HG03571 (cell line): ENCODE measurements around the gene MN1.

Experiments
- ATAC-seq: cut with Tn5 transposase; IDR thresholded peaks from one replicate; pipeline ENCODE4 v1.9.1; 2021; ENCODE audit not compliant: unreplicated experiment

MN1 gene

DNA sequence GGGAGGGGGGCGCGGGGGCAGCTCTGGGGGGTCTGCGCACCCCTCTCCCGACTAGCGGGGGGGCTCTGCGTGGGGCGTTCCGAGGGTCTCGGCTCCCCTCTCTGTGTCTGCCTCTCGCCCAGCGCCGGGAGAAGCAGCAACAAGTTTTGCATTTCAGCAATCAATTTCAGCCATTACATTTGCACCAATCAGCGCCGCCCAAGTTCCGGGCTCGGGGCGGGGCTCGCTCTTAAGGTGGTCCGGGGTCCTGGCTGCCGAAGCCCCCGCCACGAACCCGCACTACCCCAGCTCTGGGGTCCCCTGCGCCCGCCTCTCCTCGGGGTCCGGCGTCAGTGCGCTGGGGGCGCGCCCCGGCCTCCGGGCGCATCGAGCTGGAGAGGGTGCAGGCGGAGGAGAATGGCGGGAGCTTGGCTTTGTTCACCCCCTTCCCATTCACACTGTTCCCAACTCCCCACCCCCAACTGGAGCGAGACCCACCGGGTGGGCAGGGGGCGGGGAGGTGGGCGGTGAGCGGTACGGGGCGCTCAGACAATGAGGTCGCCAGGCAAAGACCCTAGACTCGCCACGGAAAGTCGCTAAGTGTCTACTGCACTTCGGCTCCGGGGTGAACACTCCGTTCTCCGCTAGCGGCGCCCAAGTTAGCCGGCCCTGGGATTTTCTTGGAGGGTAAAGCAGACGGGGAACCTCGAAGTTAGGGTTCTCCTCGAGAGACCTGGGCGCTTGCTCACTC, at the start of gene MN1:
Gene MN1, minus strand, starts transcription at position 141 of the 730 bp plus-strand sequence. CDS start 1,213 bp downstream, outside the sequence.
- ATAC-seq, result no peak

DNA sequence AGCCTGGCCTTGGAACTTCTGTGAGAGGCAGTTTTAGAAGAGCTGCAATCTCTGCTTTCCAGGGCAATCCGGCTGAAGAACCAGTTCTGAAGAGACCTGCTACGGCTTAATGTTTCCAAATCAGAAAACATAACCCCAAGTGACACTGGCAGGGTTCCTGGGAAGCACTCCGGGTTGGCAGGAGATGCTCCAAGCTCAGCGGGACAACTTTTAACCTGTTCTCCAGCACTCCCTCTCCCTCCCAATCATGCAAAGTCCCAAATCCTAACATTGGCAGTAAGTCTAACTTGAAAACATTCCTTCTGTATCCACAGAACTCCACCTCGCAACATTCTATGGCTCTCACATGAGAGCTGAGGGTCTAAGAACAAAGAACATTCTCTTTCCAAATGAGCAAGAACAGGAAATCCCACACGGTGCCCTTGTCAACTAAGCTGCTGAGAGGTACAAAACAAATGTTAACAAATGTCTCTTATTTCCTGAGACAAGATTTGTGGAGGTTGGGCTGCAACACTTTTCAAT, 48.5 kb upstream of the MN1 start:
- ATAC-seq, result no peak

DNA sequence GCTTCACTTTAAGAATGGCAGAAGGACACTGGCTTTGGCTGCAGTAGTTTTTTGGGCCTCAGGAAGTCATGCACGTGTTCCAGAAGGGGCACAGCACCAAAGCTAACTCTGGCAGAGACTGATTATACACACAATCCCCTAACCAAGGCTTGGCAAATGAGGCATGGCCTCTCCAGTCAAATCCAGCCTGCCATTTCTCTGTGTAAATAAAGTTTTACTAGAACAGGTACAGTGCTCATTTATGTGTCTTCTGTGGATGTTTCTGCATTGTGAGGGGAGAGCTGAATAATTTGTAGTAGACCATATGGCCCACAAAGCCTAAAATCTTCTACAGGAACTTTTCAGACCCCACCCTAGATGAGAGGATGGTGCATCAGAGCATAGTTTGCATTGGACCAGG, 46.4 kb upstream of the MN1 start:
- ATAC-seq, result no peak

DNA sequence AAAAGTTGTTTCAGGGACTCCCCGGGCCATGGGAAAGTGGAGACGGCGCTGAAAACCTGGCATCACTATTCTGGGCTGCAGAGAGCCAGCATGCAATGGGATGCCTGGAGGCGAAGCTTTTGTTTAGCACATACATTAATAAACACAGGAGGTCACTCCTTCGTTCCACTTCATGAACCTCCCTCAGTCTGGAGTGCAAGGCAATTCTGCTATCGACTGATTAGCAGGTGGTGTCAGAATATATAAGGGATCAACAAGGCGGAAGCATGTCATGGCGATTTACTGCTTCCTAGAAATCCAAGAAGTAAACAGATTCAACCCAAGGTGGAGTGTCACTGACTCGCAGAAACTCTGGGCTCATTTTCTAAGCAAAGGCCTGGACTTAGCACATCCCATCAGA, 45.4 kb upstream of the MN1 start:
- ATAC-seq, result no peak

DNA sequence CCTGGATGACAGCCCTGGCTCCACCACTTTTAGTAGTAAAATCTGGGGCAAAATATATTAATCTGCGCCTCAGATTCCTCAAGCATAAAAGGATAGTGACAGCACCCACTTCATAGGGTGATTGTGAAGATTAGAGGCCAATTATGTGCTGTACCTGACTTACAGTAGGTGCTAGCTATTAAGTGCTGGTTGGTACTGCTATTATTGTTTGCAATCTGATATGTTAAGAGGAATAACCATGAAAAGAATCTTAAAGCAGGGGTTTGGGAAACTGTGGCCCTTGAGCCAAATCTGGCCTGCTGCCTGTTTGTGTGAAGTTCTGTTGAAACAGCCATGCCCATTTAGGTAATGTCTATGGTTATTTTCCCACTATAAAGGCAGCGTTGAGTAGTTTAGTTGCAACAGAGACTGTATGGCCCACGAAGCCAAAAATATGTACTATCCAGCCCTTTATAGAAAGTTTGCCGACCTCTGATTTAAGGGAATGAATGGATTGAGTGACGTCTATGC, 44.7 kb upstream of the MN1 start:
- no peak for ATAC-seq

DNA sequence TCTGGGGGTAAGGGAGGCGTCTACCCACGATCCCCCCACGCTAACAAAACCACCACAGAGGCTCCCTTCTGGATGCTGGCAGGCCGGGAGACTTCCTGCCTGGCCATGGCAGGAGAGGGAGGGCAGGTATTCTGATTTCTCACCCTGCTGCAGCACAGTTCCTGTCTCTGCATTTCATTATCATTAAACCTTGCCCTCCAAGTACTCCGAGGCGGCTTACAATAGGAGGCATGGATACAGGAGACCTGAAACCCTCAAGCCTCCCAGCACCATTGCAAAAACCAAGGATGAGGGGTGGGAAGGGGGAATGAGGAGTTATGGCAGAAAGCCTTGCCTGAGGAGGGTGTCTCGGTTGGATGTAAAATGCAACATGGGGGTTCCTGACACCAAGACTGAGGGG, 44.1 kb upstream of the MN1 start:
- ATAC-seq, result no peak

DNA sequence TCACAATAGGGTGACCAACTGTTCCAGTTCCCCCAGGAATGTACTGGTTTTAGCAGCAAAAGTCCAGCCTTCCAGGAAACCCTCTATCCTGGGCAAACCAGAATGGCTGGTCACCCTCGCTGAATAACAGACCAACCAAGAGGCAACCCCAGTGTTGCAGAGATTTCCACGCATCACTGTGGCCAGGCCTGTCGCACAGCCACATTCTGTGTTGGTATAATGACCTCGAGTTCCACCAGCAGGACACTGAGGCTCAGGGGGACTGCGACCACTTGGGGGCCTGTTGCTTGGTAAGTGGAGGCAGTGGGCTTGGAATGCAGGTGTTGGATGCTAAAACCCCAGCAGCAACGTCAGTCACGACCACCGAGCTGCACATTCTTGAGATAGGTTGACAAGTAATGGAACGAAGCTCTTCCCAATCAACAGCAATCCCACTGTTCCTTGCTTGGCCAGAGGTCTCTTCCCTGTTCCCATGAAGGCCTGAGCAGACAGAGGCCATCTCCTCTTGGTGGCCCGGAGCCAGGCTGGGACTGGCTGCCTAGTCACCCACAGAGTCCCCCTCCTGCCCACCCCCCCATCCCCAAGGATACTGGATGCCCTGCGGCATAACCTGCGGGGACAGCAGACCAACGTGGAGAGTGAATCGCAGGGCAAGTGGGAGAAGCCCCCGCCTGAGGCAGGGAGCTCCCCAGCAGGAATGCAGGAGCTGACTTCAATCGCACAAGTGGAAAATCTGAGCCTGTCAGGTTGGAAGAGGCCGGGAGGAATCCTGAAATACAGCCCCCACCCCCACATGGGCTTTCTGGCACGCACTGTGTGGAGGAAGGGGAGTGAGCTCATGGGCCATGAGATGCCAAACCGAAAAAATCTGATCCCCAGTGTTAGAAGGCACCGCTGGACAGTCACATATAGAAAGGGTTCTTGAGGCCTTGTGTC, 43.4 kb upstream of the MN1 start:
- no peak for ATAC-seq

DNA sequence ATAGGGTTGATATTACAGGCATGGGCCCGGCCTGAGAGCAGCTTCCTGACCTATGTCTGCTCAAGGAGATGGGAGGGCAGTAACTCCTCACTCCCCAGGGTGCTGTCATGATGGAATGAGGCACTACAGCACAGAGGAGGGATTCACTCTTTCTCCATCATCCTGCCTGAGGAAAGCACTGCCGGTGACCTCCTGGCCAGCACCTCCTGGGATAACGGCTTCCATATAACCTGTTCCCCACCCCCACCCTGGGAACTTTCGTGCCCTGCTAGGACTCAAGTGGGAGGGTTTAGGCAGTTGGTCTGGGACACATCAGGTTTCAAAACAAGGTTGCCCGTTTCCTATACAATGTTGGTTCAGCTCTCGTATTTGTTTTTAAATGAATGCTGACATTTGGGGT, 42.7 kb upstream of the MN1 start:
- ATAC-seq, result no peak

DNA sequence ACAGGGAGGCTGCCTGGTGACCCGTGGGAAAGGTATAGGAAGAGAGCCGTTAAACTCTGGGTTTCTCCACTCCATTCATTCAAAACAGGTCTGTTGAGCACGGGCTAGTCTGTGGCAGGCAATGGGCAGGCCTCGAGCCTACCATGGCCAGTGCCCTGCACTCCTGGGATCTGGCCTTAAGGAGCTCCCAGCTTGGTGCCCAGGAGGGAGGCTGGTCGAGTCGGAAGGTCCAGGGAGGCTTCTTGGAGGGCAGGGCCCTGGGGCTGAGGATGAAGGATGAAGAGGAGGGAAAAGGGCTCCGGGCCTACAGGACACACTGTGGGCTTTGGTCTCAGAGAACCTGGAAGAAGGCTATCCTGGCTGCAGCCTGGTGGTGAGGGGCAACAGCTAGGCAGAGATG, 41.9 kb upstream of the MN1 start:
- no peak for ATAC-seq

DNA sequence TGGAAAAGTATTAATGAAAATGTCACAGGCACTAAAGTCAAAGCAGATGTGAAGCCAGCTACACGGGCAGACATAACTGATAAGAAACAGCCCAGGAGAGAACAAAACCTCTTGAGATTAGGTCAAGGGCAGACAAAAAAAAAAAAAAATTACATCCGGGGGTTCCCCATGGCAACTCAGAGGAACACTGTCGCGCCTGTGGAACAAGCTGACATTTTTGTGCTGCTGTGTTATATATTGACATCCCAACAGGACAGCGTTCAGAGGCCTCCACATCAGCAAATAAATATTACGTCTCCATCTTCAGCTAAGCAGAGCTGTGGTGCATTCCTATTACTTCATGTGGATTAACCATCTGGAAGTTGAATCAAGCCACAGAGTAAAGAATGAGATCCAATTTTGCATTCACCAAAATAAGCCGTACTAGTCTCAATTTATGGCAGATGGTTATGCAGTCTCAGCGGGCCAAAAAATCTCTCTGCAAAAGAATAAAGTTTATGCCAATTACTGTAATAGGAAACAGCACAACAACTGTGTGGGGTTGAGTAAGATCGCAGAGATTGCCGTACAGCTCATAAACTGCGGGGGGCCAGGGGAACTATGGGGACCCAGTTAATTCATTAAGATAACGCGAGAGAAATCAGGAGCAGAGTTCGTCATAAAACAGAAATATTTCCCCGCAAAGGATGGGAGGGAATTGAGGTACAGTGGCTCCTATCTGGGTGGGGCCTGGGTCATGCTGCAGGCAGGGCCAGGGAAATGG, 41.3 kb upstream of the MN1 start:
- no peak for ATAC-seq

DNA sequence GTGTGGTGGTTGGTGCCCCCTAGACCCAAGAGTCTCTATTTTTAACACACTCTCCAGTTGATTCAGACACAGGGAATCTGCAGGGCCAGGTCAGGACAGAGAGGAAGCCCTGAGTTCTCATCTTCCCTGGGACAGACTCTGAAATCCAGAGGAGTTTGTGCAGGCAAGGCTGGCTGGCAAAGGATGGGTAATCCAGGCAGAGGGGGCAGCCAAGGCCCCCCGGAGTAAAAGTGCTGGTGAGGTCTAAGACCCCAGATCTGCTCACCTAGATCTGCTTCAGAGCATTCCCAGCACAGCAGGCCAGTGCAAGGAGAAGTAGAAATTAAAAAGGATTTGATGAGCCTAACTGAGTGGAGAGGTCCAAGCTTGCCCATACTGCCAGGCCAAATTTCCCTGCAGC, 40.6 kb upstream of the MN1 start:
- ATAC-seq, result no peak

DNA sequence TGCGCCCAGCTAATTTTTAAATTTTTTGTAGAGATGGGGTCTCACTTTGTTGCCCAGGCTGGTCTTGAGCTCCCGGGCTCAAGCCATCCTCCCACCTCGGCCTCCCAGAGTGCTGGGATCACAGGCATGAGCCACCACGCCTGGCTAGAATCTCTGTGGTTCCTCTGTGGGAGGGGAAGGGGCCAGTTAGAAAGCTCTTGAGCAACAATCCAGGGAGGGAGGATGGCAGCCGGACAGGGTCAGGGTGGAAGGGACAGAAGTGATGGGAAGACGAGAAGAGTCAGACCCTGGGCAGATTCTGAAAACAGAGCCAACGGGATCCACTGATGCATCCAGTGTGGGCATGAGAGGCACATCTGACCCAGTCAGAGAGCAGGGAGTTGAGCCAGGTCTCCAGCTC, 38.9 kb upstream of the MN1 start:
- no peak for ATAC-seq

DNA sequence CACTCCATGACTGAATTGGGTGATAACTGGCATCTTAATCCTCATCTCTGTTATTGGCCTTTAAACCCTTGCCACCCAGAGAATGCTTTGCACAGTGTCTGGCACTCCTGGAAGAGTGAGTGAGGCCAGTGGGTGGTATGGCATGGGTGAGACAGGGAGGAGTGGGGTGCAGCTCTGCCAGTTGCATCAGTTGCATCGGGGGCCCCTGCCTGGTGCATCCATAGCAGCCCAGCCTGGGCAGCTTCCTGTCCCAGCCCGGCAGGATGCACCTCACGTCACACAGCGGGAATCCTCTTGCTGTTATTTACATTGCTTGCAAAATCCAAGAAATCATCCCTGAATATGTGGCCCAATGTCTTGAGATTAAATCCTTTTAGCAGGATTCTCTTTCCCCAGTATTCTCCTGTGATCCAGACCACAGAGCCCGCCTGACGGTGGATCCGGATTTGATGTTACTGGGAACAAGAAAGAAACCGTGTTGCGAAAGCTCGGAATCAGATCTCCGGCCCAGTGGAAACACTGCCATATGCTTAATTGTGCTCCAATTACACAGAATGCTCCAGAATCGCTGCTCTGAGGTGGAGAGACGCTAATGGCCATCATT, 37.6 kb upstream of the MN1 start:
- no peak for ATAC-seq

DNA sequence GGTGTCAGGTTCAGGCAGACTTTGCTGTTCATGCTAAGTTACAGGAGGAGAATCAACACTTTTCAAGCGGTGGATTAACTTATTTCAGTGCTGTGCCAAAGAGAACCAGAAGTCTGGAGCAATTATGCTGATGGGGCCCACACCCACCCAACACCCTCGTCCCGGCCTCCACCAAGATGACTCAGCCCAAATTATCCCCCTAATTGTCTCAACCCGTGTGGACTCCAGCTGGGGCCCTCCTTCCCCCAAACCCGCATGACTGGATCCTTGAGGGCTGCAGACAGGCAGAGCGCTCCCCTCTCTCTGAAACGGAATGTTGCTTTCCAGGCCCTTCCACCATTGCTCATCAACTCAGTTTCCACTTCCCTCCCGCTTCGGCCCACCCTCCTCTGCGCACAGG, 34.6 kb upstream of the MN1 start:
- no peak for ATAC-seq

DNA sequence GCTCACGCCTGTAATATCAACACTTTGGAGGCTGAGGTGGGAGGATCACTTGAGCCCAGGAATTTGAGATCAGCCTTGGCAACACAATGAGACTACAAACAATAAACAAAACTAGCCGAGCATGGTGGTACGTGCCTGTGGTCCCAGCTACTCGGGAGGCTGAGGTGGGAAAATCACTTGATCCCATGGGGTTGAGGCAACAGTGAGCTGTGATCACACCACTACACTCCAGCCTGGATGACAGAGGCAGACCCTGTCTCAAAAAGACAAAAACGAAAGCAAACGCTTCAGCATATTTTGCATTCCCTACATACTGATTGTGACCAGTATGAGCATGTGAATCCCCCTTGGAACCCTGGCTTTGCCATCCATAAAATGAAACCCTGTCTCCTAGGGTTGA, 33.9 kb upstream of the MN1 start:
- ATAC-seq, result no peak

DNA sequence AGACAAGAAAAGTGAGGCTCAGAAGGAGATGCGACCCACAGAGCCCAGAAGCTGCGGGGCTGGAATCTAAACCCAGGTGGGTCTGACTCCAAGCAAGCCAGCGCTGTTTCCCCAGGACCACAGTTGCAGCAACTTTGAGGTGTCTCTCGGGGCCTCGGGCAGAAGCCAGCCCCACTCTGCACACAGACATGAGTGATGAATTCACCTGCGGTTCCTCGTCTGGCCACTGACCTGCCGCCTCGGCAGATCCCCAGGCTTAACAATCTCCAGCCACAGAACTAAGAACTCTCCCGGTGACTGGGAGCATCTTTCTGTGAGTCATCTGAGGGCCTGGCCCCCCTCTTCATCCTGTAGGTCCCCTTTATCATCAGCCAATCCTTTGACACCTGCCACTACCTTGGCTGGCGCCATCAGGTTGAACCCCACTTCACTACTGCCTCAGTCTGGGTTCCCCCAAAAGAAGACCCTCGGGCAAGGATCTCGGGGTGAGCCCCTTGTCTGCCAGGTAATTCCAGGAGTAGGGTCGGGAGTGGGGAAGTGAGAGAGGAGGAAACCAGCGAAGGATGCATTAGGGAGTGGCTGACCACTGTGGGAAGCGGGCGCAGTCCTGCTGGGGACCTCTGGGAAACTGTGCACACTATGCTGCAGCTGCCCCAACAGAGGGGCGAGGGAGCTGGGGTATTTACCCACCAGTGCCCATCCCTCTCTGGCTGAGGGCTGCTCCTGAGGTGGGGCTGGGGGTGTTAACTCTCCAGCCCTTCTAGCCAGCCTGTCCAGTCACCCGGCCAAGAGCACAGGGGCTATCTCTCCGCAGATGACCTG, 33.0 kb upstream of the MN1 start:
- no peak for ATAC-seq

DNA sequence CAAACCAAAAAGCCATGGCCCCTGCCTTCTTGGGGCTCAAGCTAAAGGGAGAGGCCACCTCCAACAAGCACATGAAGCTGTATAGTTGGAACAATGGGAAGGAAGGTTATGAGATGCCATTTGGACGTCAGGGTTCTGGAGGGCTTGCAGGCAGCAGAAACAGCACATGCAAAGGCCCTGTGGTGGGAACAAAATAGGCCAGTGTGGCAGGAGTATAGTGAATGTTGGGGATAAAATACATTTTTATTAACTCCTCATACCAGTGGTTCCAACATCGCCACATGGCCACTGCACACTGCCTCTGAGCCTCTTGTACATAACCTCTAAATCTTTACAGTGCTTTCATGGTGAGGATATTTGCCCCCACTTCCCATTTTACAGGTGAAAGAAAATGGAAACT, 32.2 kb upstream of the MN1 start:
- ATAC-seq, result no peak

DNA sequence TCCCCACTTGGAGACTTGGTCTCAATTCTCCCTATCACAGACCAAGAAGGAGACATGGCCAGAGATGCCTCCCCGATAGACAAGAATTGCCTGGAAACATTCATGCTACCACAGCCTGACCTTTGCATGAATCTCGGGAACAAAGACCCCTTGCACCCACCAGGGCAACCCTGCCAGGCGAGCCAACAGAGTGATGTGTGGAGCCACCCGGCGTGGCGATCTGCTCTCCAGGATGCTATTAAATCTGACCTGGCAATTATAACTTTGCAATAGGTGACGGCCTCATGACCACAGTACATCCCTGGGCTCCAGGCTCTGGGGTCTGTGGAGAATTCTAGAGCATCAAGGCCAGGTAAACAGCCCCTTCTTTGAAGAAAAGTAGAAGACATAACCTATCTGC, 31.1 kb upstream of the MN1 start:
- ATAC-seq, result no peak

DNA sequence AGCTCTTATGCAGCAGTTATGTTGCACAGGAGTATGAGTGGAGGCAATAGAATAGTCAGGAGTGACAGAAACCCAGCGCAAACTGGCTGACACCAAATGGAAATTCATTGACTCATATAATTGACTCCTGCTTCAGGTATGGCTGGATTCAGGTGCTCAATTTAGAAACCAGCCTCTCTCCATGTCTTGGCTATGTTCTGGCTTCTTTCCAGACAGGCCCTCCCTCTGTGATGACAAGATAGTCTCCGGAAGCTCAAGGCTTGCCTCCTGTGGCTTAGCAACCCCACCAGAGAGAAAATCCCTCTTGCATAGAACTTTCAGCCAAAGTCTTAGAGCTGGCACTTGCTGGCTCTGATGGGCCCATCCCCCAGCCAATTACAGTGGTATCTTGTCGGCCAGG, 28.1 kb upstream of the MN1 start:
- ATAC-seq, result no peak
